Calu3 (cell line): ENCODE results near the gene SCG2. TPM values are rescaled to one million over a fixed set of nuclear protein-coding genes. Genes with fewer than 3 reads are reported as not detected.

Experiments
- BruUV-seq: library from RNA; stranded (reverse); fragments of 400-500 nt; replicated peaks from 2 replicates; lab custom pipeline; 2021; lab: Mats Ljungman, UMichigan
- CTCF ChIA-PET: fragments of 300-600 bp; sonication (Branson Sonifier 250); formaldehyde crosslinking; loops from one replicate; lab custom pipeline; 2022; ENCODE audit warnings: antibody characterized with exemption; lab: Charles Lee
- DNase-seq: peaks from one replicate; pipeline ENCODE4 v3.0.0; 2022
- H3K27ac Mint-ChIP-seq: one replicate; pipeline ENCODE4 v1.8.0; 2022; ENCODE audit warnings: mixed read lengths; ENCODE audit not compliant: unreplicated experiment
- H3K27me3 Mint-ChIP-seq: one replicate; pipeline ENCODE4 v1.8.0; 2022; ENCODE audit warnings: mixed read lengths; ENCODE audit not compliant: unreplicated experiment
- H3K36me3 Mint-ChIP-seq: one replicate; pipeline ENCODE4 v1.8.0; 2022; ENCODE audit warnings: mild to moderate bottlenecking, moderate library complexity, mixed read lengths; ENCODE audit not compliant: insufficient read depth, unreplicated experiment
- H3K4me1 Mint-ChIP-seq: one replicate; pipeline ENCODE4 v1.8.0; 2022; ENCODE audit warnings: mild to moderate bottlenecking, low read depth, mixed read lengths; ENCODE audit not compliant: unreplicated experiment
- H3K4me3 Mint-ChIP-seq: one replicate; pipeline ENCODE4 v1.8.0; 2022; ENCODE audit warnings: mild to moderate bottlenecking, low read depth, moderate library complexity, mixed read lengths; ENCODE audit not compliant: unreplicated experiment
- H3K9me3 Mint-ChIP-seq: one replicate; pipeline ENCODE4 v1.8.0; 2022; ENCODE audit warnings: low read depth, mixed read lengths; ENCODE audit not compliant: unreplicated experiment
- CTCF ChIP-seq: fragments of 200-600 bp; IDR thresholded peaks from one replicate; pipeline ENCODE4 v1.8.0; 2022; ENCODE audit warnings: antibody characterized with exemption; ENCODE audit not compliant: unreplicated experiment
- intact Hi-C: fragments of 100-400 bp; cut with micrococcal nuclease; formaldehyde crosslinking; loops from one replicate; pipeline ENCODE4 v1.10.0; 2022; ENCODE audit not compliant: unreplicated experiment
- total RNA-seq: library from RNA; stranded (reverse); gene quantifications from 2 replicates; pipeline ENCODE4 v1.2.3, GENCODE V29; 2022

Gene SCG2
- total RNA-seq, 1 experiment from 2014 or later: 0.52 TPM

- no peak overlapping the region for H3K27ac Mint-ChIP-seq
- no peak for TF ChIP-seq CTCF
- CTCF ChIA-PET: no interaction called here
- BruUV-seq: no TSS peak
- H3K4me3 Mint-ChIP-seq: no peak overlapping the region
- no peaks in the 10 kb centered on the region for H3K27me3 Mint-ChIP-seq
- no peaks in the 10 kb centered on the region for H3K4me1 Mint-ChIP-seq
- DNase-seq: no peak
- intact Hi-C loops: no loop called here
- H3K36me3 Mint-ChIP-seq: no peaks in the 10 kb centered on the region
- H3K9me3 Mint-ChIP-seq: no peaks in the 10 kb centered on the region
Observed at GRCh38 chr2:223647258-223647952, 45.2 kb upstream of the SCG2 start.

GRCh38 chr2:223644136-223644535 is 42.0 kb upstream of the SCG2 start:
- BruUV-seq: no TSS peak

GRCh38 chr2:223643309-223643708 is 41.1 kb upstream of the SCG2 start:
- Mint-ChIP-seq H3K36me3 (no peaks in the 10 kb centered on the region), H3K9me3 (no peaks in the 10 kb centered on the region), H3K27ac (no peak overlapping the region), H3K27me3 (no peaks in the 10 kb centered on the region), H3K4me1 (no peaks in the 10 kb centered on the region), H3K4me3 (no peak overlapping the region)
- CTCF ChIA-PET: no interaction called here
- TF ChIP-seq CTCF: no peak
- BruUV-seq: no TSS peak
- DNase-seq: no peak
- intact Hi-C loops: no loop called here

More at GRCh38 chr2:223644136-223644535, 42.0 kb upstream of the SCG2 start:
- TF ChIP-seq CTCF: no peak
- no peak overlapping the region for H3K4me3 Mint-ChIP-seq
- no peak for DNase-seq
- CTCF ChIA-PET: interaction anchor here (0.7 kb wide), 1 partner anchor 78 kb away, joined by 3 read pairs; no protein-coding TSS in a partner anchor
- no peak overlapping the region for H3K27ac Mint-ChIP-seq
- no peaks in the 10 kb centered on the region for H3K9me3 Mint-ChIP-seq
- intact Hi-C loops: no loop called here
- H3K4me1 Mint-ChIP-seq: no peaks in the 10 kb centered on the region
- no peaks in the 10 kb centered on the region for H3K36me3 Mint-ChIP-seq
- no peaks in the 10 kb centered on the region for H3K27me3 Mint-ChIP-seq

GRCh38 chr2:223642506-223642905 is 40.3 kb upstream of the SCG2 start:
- Mint-ChIP-seq H3K4me1 (no peaks in the 10 kb centered on the region), H3K36me3 (no peaks in the 10 kb centered on the region), H3K27me3 (no peaks in the 10 kb centered on the region), H3K27ac (no peak overlapping the region), H3K4me3 (no peak overlapping the region), H3K9me3 (no peaks in the 10 kb centered on the region)
- intact Hi-C loops: no loop called here
- TF ChIP-seq CTCF: no peak
- DNase-seq: no peak
- CTCF ChIA-PET: no interaction called here
- BruUV-seq: no TSS peak
